HEK293 (cell line): ENCODE data around the gene LDLRAD3.

Experiments
- PBX3 ChIP-seq: sonication (generic); formaldehyde crosslinking; IDR thresholded peaks from 2 replicates; pipeline ENCODE4 v1.8.1; 2022; ENCODE audit warnings: mild to moderate bottlenecking, moderate library complexity, missing genetic modification reagents
- YY1 ChIP-seq: fragments of 450-650 bp; formaldehyde crosslinking; IDR thresholded peaks from 2 replicates; pipeline ENCODE4 v1.5.1; 2018; ENCODE audit warnings: missing biosample characterization, missing genetic modification characterization

GRCh38 chr11:36186340-36187175, 242.7 kb downstream of the LDLRAD3 start:
- TF ChIP-seq PBX3 (CRISPR knock-in tag) (no peak), YY1 (no peak)
